Endodermal cell (in vitro differentiated cells): ENCODE measurements around the gene TNFRSF19. TPM values are rescaled to one million over a fixed set of nuclear protein-coding genes. Genes with fewer than 3 reads are reported as not detected.

Source experiments
- DNase-seq: peaks from one replicate; pipeline ENCODE4 v3.0.0-alpha.2; 2017
- H3K27ac ChIP-seq: 2 replicates; pipeline ENCODE4 v1.5.1; 2013; ENCODE audit warnings: mild to moderate bottlenecking, low read depth, low read length, moderate library complexity
- H3K27me3 ChIP-seq: 2 replicates; pipeline ENCODE4 v1.6.1; 2013; ENCODE audit warnings: mild to moderate bottlenecking, low read length, moderate library complexity; ENCODE audit not compliant: insufficient read depth, control insufficient read depth, poor library complexity, severe bottlenecking
- H3K36me3 ChIP-seq: 2 replicates; pipeline ENCODE4 v1.7.0; 2013; ENCODE audit warnings: mild to moderate bottlenecking, low read length, moderate library complexity; ENCODE audit not compliant: control insufficient read depth, insufficient read depth
- H3K4me1 ChIP-seq: one replicate; pipeline ENCODE4 v1.7.0; 2013; ENCODE audit warnings: low read length; ENCODE audit not compliant: control insufficient read depth, insufficient read depth
- H3K4me3 ChIP-seq: 2 replicates; pipeline ENCODE4 v1.5.1; 2013; ENCODE audit warnings: mild to moderate bottlenecking, low read length, moderate library complexity
- H3K9ac ChIP-seq: 2 replicates; pipeline ENCODE4 v1.6.1; 2013; ENCODE audit warnings: mild to moderate bottlenecking, low read length, moderate library complexity; ENCODE audit not compliant: poor library complexity, severe bottlenecking; ENCODE audit errors: extremely low read depth
- H3K9me3 ChIP-seq: 2 replicates; pipeline ENCODE4 v1.6.1; 2013; ENCODE audit warnings: mild to moderate bottlenecking, low read length, moderate library complexity; ENCODE audit not compliant: control insufficient read depth
- H3K27ac Mint-ChIP-seq: 2 replicates; pipeline ENCODE4 v1.8.0; 2020; ENCODE audit warnings: mixed read lengths
- H3K27me3 Mint-ChIP-seq: 2 replicates; pipeline ENCODE4 v1.8.0; 2021; ENCODE audit warnings: mild to moderate bottlenecking, mixed read lengths; ENCODE audit not compliant: insufficient read depth
- H3K36me3 Mint-ChIP-seq: 2 replicates; pipeline ENCODE4 v1.8.0; 2020; ENCODE audit warnings: low read depth, mixed read lengths
- H3K4me1 Mint-ChIP-seq: 2 replicates; pipeline ENCODE4 v1.8.0; 2020; ENCODE audit warnings: mixed read lengths
- H3K4me3 Mint-ChIP-seq: 2 replicates; pipeline ENCODE4 v1.8.0; 2020; ENCODE audit warnings: mild to moderate bottlenecking, moderate library complexity, mixed read lengths
- H3K9me3 Mint-ChIP-seq: 2 replicates; pipeline ENCODE4 v1.8.0; 2020; ENCODE audit warnings: mild to moderate bottlenecking, mixed read lengths
- WGBS, 2 experiments: methylation state at CpG; one replicate each; pipeline versions ENCODE4 v1.1.5 to v1.1.7; 2013; ENCODE audit warnings: missing lambda C conversion rate in 2 of 2, mixed read lengths in 1 of 2; ENCODE audit not compliant: insufficient coverage in 1 of 2, insufficient read length in 1 of 2; 5-methylcytosine and 5-hydroxymethylcytosine counted together
- total RNA-seq, 2 donors: library from RNA; stranded (reverse); fragmentation: NEBNext Ultra II Directional in 1 of 2; extraction: Animal tissue kit (Norgen Biotek cat#: 25700) in 1 of 2; gene quantifications; 2 replicates in 1 of 2; 3 replicates in 1 of 2; pipeline ENCODE4 v1.2.1, GENCODE V29; 2021
- TF ChIP-seq, protein P1 (sequence below): fragments of 200-600 bp; sonication (generic); conservative IDR thresholded peaks from 2 replicates; pipeline ENCODE4 v1.5.0; 2021; ENCODE audit warnings: antibody characterized with exemption, mild to moderate bottlenecking

The TNFRSF19 gene
- total RNA-seq, 2 donors from 2014 or later, result 9.2 to 13.0 TPM

DNA sequence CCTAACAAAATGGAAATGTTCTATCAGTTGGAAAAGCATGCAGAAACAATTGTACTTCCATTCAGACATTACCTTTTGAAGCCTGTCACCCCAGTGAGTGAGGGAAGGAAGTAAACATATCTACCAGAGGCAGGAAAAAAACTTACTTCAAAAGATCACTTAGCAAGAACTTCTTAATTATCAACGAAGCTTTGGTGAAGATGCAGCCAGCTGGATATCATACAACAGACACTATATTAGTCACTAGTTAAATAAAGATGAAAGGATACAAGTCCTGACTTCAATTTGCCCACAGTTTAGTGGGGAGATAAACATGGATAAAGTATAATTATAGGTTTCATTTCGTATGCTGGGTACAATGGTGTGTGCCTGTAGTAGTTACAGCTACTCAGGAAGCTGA, 148.8 kb downstream of the TNFRSF19 start:
- H3K4me1 Mint-ChIP-seq, result no peaks in the 10 kb centered on the region
- H3K4me1 ChIP-seq, result no peaks in the 10 kb centered on the region
- H3K9ac ChIP-seq, result no peak overlapping the region
- TF ChIP-seq, protein P1, sequence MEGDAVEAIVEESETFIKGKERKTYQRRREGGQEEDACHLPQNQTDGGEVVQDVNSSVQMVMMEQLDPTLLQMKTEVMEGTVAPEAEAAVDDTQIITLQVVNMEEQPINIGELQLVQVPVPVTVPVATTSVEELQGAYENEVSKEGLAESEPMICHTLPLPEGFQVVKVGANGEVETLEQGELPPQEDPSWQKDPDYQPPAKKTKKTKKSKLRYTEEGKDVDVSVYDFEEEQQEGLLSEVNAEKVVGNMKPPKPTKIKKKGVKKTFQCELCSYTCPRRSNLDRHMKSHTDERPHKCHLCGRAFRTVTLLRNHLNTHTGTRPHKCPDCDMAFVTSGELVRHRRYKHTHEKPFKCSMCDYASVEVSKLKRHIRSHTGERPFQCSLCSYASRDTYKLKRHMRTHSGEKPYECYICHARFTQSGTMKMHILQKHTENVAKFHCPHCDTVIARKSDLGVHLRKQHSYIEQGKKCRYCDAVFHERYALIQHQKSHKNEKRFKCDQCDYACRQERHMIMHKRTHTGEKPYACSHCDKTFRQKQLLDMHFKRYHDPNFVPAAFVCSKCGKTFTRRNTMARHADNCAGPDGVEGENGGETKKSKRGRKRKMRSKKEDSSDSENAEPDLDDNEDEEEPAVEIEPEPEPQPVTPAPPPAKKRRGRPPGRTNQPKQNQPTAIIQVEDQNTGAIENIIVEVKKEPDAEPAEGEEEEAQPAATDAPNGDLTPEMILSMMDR, result no peak
- WGBS, 2 experiments, result 67 to 71% methylated on average over 1 to 2 of the region's 2 CpGs
- peaks cover 7% of the 10 kb centered on the region for H3K9me3 Mint-ChIP-seq
- peaks cover under 1% of the 10 kb centered on the region for H3K9me3 ChIP-seq
- peaks cover 1% of the 10 kb centered on the region for H3K27me3 Mint-ChIP-seq
- no peak overlapping the region for H3K4me3 ChIP-seq
- H3K4me3 Mint-ChIP-seq, result no peak overlapping the region
- no peaks in the 10 kb centered on the region for H3K36me3 Mint-ChIP-seq
- no peaks in the 10 kb centered on the region for H3K27me3 ChIP-seq
- no peak overlapping the region for H3K27ac ChIP-seq
- H3K27ac Mint-ChIP-seq, result no peak overlapping the region
- no peak for DNase-seq
- H3K36me3 ChIP-seq, result no peaks in the 10 kb centered on the region

DNA sequence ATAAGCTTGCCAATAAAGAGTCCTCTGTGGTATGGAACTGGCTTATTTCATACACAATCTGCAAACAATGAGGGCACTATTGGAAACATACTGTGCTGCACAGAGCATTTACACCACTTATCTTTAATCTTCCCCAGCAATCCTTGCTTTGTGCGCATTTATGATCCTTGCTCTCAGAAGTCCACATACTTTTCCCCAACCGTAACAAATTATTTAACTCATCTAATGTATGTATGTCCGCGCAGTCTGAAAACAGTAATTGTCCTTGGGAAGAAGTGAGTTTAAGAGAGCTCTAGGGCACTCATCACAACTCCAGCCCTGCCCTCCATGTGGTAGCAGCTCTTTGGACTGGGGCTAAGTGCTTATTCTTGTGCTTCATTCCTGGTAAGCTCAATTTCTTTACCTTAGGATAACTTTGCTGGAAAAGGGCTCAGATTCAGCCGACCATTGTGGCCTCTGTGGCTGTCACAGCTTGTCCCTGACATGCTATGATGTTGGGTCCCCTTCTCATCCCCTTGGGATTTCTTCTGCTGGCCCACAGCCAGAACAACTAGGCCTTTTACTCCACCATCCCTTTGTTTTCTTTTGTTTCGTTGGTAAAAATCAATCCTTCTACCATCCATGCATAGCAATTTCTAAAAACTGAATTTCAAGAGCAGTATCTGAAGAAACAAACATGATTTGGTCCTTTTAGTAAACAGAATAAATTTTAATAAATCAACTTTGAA, 152.7 kb downstream of the TNFRSF19 start:
- TF ChIP-seq, protein P1, result no peak
- H3K9me3 ChIP-seq, result no peaks in the 10 kb centered on the region
- DNase-seq, result no peak
- Mint-ChIP-seq H3K9me3 (no peaks in the 10 kb centered on the region), H3K27ac (no peak overlapping the region), H3K4me3 (no peak overlapping the region), H3K36me3 (no peaks in the 10 kb centered on the region), H3K27me3 (no peaks in the 10 kb centered on the region), H3K4me1 (no peaks in the 10 kb centered on the region)
- 93 to 100% methylated on average over 4 to 6 of the region's 6 CpGs for WGBS, 2 experiments
- H3K27me3 ChIP-seq, result no peaks in the 10 kb centered on the region
- peak overlapping the region; percentile 12 for H3K27ac ChIP-seq
- no peaks in the 10 kb centered on the region for H3K4me1 ChIP-seq
- H3K36me3 ChIP-seq, result no peaks in the 10 kb centered on the region
- H3K9ac ChIP-seq, result no peak overlapping the region
- no peak overlapping the region for H3K4me3 ChIP-seq

DNA sequence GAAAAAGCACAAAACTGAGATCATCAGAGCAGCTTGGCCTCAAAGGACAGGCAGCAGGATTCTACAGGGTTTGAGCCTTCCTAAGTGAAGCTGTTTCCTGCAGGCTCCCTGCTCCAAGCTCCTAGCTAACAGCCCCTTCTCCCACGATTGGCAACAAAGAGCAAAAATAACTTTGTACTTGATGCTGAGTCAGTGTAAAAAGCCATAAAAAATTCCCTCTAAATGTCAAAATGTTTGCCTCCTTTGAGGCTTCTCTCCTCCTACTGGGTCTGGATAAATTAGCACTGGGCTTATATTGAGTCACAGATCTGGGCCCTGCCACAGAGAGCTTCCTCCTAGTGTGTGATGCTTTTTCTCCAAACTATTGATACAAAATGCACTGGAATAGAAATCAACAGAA, 153.3 kb downstream of the TNFRSF19 start:
- Mint-ChIP-seq H3K4me1 (no peaks in the 10 kb centered on the region), H3K27me3 (no peaks in the 10 kb centered on the region), H3K36me3 (no peaks in the 10 kb centered on the region), H3K4me3 (no peak overlapping the region), H3K9me3 (no peaks in the 10 kb centered on the region), H3K27ac (no peak overlapping the region)
- H3K9ac ChIP-seq, result no peak overlapping the region
- no peaks in the 10 kb centered on the region for H3K27me3 ChIP-seq
- no peak for DNase-seq
- no peak overlapping the region for H3K4me3 ChIP-seq
- TF ChIP-seq, protein P1, result no peak
- no peaks in the 10 kb centered on the region for H3K36me3 ChIP-seq
- no peaks in the 10 kb centered on the region for H3K4me1 ChIP-seq
- H3K9me3 ChIP-seq, result no peaks in the 10 kb centered on the region
- H3K27ac ChIP-seq, result no peak overlapping the region
- WGBS, 2 experiments, result 81 to 100% methylated on average over 1 of the region's 1 CpG
